ENCODE data around the gene DLG2. TPM values are rescaled to one million over a fixed set of nuclear protein-coding genes. Genes with fewer than 3 reads are reported as not detected.

DLG2 gene
- total RNA-seq, 4 donors from 2014 or later, result 37.9 to 71.5 (median 44.9) TPM

- TF ChIP-seq CTCF (IDR thresholded peaks at IDR 0.05) (no peak), POLR2AphosphoS5 (IDR thresholded peaks at IDR 0.05) (no peak), POLR2A (IDR thresholded peaks at IDR 0.05) (no peak), EP300 (IDR thresholded peaks at IDR 0.05) (no peak)
- H3K4me3 ChIP-seq, result no peak overlapping the region
- H3K36me3 ChIP-seq, result no peaks in the 10 kb centered on the region
- H3K9me3 ChIP-seq, result no peaks in the 10 kb centered on the region
- 53% methylated on average over 2 of the region's 2 CpGs for WGBS
- H3K27me3 ChIP-seq, result peaks cover 3% of the 10 kb centered on the region
- no peak for DNase-seq (ENCODE audit: low spot score in 2 of 2)
- H3K4me1 ChIP-seq, result no peaks in the 10 kb centered on the region
- no peak overlapping the region for H3K27ac ChIP-seq
Observed at GRCh38 chr11:84757711-84758110, 869.4 kb downstream of the DLG2 start.

- Histone ChIP-seq H3K4me3 (no peak overlapping the region), H3K9me3 (no peaks in the 10 kb centered on the region), H3K4me1 (no peaks in the 10 kb centered on the region), H3K27me3 (peaks cover 3% of the 10 kb centered on the region), H3K27ac (no peak overlapping the region), H3K36me3 (no peaks in the 10 kb centered on the region)
- no peak for TF ChIP-seq EP300 (IDR thresholded peaks at IDR 0.05)
- no peak for TF ChIP-seq POLR2A (IDR thresholded peaks at IDR 0.05)
- no peak for TF ChIP-seq CTCF (IDR thresholded peaks at IDR 0.05)
- TF ChIP-seq POLR2AphosphoS5 (IDR thresholded peaks at IDR 0.05), result no peak
- WGBS, result 75% methylated on average over 2 of the region's 2 CpGs
- DNase-seq (ENCODE audit: low spot score in 2 of 2), result no peak
Observed at GRCh38 chr11:84751371-84751770, 875.8 kb downstream of the DLG2 start.

GRCh38 chr11:84747871-84748270 lies 879.3 kb downstream of the DLG2 start:
- H3K27ac ChIP-seq, result no peak overlapping the region
- H3K4me1 ChIP-seq, result no peaks in the 10 kb centered on the region
- H3K27me3 ChIP-seq, result no peaks in the 10 kb centered on the region
- H3K4me3 ChIP-seq, result no peak overlapping the region
- no peaks in the 10 kb centered on the region for H3K36me3 ChIP-seq
- 54% methylated on average over 2 of the region's 2 CpGs for WGBS
- no peak for DNase-seq (ENCODE audit: low spot score in 2 of 2)
- TF ChIP-seq EP300 (IDR thresholded peaks at IDR 0.05), result no peak
- no peak for TF ChIP-seq CTCF (IDR thresholded peaks at IDR 0.05)
- no peak for TF ChIP-seq POLR2AphosphoS5 (IDR thresholded peaks at IDR 0.05)
- no peak for TF ChIP-seq POLR2A (IDR thresholded peaks at IDR 0.05)
- H3K9me3 ChIP-seq, result no peaks in the 10 kb centered on the region

- H3K4me3 ChIP-seq, result no peak overlapping the region
- H3K27ac ChIP-seq, result no peak overlapping the region
- WGBS, result 79% methylated on average over 1 of the region's 1 CpG
- H3K36me3 ChIP-seq, result no peaks in the 10 kb centered on the region
- no peaks in the 10 kb centered on the region for H3K27me3 ChIP-seq
- H3K9me3 ChIP-seq, result no peaks in the 10 kb centered on the region
- no peak for TF ChIP-seq POLR2A (IDR thresholded peaks at IDR 0.05)
- no peak for TF ChIP-seq CTCF (IDR thresholded peaks at IDR 0.05)
- TF ChIP-seq EP300 (IDR thresholded peaks at IDR 0.05), result no peak
- no peak for TF ChIP-seq POLR2AphosphoS5 (IDR thresholded peaks at IDR 0.05)
- H3K4me1 ChIP-seq, result no peaks in the 10 kb centered on the region
- no peak for DNase-seq (ENCODE audit: low spot score in 2 of 2)
Observed at GRCh38 chr11:84740050-84740449, 887.1 kb downstream of the DLG2 start.

GRCh38 chr11:84724256-84724655 lies 902.9 kb downstream of the DLG2 start:
- H3K4me1 ChIP-seq, result peaks cover 16% of the 10 kb centered on the region
- H3K4me3 ChIP-seq, result no peak overlapping the region
- TF ChIP-seq EP300 (IDR thresholded peaks at IDR 0.05), result no peak
- no peak for TF ChIP-seq CTCF (IDR thresholded peaks at IDR 0.05)
- no peak for TF ChIP-seq POLR2AphosphoS5 (IDR thresholded peaks at IDR 0.05)
- TF ChIP-seq POLR2A (IDR thresholded peaks at IDR 0.05), result no peak
- H3K9me3 ChIP-seq, result no peaks in the 10 kb centered on the region
- H3K27me3 ChIP-seq, result peaks cover 5% of the 10 kb centered on the region
- no peak for DNase-seq (ENCODE audit: low spot score in 2 of 2)
- no peak overlapping the region for H3K27ac ChIP-seq
- 81% methylated on average over 1 of the region's 1 CpG for WGBS
- no peaks in the 10 kb centered on the region for H3K36me3 ChIP-seq

Measured in suprapubic skin (tissue), 4 donors.